SH-SY5Y (cell line): Measurements from ENCODE around the gene MTF1.

Experiments
- GATA2 ChIP-seq: IDR thresholded peaks from 2 replicates; pipeline ENCODE4 v1.6.1; 2011; ENCODE audit warnings: mild to moderate bottlenecking, low read depth, low read length
- GATA3 ChIP-seq: IDR thresholded peaks from 2 replicates; pipeline ENCODE4 v1.6.1; 2011; ENCODE audit warnings: low read depth, mild to moderate bottlenecking, low read length, moderate library complexity

The MTF1 gene

DNA sequence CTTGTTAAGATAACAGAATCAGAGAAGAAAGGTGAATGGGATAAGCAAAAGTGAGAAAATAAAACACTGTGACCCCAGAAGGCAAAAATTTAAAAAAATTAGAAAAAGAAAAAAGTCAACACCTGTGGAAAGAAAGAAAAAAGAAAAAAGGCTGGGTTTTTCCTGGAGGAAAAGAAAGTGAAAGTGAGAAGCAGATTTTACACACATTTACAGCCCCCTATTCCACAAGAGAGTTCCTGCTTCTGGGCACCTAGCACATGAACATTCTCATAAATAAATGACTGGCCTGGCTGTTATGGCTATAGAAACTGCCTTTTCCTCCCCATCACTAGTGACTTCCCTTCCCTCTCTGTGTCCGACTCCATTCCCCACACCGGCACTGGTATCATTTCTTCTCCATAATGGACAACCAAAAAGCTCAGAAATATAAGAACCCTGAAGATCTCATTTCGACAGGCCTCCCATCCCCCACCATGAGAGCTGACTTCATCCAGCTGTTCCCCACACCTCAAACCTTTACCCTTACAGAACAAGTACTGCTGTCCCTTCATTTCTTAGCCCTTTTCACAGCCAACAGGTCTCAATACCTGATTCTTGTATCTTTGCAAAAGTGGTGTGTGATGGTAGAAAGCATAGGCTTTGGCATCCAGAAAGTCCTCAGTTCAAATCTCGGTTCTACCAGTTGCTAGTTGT lies 12.6 kb downstream of the MTF1 start:
- TF ChIP-seq GATA3 (no peak), GATA2 (no peak)

DNA sequence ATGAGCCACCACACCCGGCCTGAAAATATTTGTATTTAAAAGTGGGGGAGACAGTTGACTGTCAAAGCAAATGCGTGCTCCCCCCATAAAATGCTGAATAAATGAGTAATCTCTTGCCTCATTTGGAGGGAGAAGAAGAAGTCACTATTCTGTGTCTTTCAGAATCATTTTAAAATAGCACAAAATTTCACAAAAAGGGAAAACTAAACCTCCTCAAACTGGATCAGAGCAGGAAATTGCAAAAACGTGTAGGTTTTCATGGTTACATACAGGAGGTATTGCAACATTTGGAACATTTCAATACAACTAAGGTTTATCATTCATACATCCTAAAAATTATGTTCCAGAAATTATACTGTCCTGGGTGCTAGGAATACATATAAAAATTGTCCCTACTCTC lies 13.6 kb downstream of the MTF1 start:
- no peak for TF ChIP-seq GATA3
- no peak for TF ChIP-seq GATA2

DNA sequence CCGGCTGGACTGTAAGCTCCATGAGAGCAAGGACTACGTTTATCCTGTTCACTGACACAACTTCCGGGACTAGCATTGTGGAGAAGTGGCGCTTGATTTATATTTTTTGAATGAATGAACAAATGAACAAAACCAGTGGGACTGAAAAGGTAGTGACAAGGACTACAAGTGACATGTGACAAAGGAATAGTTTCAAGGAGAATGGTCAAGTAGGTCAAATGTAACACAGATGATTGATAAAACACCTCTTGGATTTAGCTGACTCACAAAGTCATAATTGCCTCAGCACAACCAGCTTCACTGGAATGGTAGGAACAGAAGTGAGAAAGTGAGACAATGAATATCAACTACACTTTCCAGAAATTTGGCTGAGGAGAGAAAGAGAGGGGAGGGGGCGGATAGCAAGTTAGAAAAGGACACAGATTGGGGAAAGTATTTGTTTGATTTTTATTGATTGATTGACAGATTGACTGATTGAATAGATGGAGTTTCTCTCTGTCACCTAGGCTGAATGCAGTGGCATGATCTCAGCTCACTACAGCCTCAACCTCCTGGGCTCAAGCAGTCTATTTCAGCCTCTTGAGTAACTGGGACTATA lies 14.2 kb downstream of the MTF1 start:
- TF ChIP-seq GATA2, result no peak
- TF ChIP-seq GATA3, result no peak

DNA sequence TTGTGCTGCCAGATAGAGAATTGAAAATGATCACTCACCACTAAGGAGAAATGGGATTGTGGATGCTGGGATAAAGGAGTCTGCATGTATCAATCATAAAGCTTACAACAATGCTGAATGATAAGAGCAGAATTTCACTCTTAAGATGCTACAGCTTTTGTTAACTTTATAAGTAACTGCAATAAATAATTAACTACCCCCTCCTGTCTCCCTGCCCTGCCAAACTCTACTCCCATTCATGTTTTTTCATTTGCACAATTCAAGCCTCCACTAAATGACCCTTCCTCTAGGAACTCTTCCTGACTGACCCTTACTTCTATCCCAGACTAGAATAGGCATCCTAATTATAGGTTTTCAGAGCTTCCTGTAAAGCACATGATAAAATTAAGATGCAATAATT lies 14.9 kb downstream of the MTF1 start:
- TF ChIP-seq GATA2 (no peak), GATA3 (no peak)

DNA sequence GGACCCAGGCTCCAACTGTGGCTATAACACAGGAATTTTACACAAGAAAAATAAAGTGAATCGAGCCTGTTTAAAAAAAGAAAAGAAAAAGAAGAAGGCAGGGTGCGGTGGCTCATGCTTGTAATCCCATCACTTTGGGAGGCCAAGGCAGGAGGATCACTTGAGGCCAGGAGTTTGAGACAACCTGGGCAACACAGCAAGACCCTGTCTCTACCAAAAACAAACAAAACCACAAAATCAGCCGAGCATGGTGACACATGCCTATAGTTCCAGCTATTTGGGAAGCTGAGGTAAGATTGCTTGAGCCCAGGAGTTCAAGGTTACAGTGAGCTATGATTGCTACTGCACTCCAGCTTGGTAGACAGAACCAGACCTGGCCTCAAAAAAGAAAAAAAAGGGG lies 17.7 kb downstream of the MTF1 start:
- TF ChIP-seq GATA2, result no peak
- TF ChIP-seq GATA3, result no peak

DNA sequence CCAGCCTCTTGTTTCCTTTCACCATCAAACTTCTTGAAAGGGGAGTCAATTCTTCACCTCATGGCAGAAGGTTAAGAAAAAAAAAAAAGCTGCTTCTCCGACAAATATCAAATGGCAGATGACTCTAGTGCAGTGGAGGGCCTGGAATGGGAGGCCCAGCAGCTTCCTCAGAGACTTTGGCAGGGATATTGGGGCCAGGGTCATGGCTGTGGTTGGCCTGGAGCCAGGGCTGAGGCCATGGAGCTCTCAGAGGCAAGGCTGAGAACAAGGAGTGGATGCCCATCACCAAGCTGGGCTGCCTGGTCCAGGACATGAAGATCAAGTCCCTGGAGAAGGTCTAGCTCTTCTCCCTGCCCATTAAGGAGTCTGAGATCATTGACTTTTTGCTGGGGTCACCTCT lies 18.7 kb downstream of the MTF1 start:
- TF ChIP-seq GATA2 (no peak), GATA3 (no peak)

DNA sequence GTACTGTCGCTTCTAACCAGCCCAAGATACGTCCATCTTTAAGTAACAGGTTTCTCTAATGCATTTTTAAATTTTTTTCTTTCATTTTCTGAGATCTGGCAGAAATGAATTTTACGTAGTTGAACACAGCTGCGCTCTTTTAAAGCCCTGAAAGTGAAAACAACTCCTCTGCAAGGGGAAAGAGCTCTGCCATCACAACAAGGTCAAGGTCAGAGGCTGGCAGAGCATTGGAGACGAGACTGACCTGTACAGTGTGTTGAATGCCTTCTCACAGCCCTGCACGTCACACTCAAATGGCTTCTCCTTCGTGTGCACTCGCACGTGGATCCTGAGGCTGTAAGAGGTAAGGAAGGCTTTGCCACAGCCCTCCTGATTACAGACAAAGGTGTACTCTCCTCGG lies 19.7 kb downstream of the MTF1 start:
- TF ChIP-seq GATA2 (no peak), GATA3 (no peak)

DNA sequence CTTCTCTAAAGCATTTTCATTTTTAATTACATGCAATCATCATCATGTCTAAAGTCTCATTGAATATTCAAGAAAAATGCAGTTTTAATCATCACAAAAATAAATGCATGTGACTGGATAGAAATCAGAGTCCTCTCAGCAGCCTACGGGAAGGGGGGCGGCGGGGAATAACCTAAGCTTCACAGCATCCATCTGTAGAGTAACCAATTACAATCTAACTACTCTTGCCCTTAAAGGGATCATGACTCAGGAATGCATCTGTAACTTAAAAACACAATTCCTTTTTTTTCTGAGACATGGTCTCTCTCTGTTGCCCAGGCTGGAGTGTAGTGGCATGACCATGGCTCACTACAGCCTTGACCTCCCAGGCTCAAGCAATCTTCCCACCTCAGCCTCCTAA lies 22.6 kb downstream of the MTF1 start:
- TF ChIP-seq GATA3 (no peak), GATA2 (no peak)

DNA sequence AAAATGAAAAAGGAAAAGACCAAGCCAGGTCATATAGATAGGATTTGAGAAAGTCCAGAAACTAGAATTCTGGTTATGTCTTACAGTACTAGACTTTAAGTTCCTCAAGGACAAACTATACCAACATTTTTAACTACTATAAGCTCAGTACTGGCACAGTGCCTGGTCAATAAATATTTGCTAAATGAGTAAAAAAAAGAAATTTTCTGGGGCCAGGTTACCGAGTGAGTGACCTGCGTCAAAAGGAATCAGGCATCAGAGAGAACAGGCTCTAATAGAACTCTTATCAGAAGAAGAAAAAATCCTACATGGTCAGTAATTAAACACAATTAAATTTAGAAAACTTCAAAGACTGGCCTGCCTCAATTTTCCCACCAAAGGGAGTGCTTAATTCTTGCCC lies 27.6 kb downstream of the MTF1 start:
- TF ChIP-seq GATA3, result no peak
- TF ChIP-seq GATA2, result no peak

DNA sequence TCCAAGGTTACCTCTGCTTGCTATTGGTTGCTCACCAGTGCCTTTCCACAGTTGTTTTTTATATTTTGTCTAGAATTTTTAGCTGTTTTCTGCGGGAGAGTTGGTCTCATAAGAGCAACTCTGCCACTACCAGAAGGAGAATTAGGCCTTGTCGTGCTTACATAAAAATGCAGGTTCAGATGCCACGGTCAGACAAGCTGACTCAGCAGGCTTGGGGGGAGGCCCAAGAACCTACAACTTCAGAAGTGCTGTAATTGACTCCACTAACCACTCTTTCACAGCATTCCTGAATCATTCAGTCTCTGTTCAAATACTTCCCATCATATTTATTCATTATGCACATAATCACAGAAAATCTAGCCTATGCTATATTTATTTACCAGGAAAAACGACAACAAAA lies 28.3 kb downstream of the MTF1 start:
- TF ChIP-seq GATA2 (no peak), GATA3 (no peak)

DNA sequence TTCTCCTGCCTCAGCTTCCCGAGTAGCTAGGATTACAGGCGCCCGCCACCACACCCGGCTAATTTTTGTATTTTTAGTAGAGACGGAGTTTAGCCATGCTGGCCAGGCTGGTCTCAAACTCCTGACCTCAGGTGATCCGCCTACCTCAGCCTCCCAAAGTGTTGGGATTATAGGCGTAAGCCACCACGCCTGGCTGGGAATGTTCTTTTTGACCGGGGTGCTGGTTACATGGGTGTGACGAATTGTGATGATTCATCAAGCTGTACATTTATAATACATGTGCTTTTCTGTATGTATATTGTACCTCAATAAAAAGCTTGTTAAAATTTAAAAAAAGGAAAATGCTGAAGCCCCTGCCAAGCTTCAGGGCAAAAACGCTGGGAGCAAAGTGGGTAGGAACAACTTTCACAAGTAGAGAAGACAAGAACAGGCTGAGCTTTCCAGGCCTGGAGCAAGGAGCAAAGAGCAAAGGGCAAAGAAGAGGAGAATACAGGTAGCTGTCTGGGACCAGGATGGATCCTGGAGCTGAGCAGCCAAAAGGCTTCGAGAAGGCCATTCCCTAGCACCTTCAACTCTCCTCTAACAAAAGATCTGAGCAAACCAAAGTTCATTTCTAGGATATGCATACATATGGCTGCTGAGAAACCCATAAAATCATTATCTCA lies 30.9 kb downstream of the MTF1 start:
- no peak for TF ChIP-seq GATA3
- TF ChIP-seq GATA2, result no peak

DNA sequence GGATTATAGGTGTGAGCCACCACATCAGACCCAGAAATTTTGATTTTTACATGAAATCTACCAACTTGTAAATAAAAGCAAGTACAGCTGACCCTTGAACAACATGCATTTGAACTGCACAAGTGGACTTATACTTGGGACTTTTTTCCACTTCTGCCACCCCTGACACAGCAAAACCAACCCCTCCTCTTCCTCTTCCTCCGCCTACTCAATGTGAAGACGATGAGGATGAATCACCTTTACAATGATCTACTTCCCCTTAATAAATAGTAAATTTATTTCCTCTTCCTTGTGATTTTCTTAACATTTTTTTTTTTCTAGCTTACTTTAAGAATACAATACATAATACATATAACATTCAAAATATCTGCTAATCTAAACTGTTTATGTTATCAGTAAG lies 33.9 kb downstream of the MTF1 start:
- TF ChIP-seq GATA3 (no peak), GATA2 (no peak)

DNA sequence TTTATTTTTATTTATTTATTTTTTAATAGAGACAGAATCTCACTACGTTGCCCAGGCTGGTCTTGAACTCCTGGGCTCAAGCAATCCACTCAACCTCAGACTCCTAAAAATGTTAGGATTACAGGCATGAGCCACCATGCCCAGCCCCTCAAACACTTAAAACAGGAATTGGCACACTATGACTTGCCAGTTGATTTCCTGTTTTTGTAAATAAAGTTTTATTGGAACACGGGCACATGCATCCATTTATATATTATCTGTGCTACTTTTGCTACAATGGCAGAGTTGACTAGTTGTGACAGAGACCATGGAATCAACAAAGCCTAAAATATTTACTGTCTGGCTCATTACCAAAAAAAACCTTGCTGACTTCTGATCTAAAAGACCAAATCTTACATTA lies 35.4 kb downstream of the MTF1 start:
- TF ChIP-seq GATA3, result no peak
- no peak for TF ChIP-seq GATA2

DNA sequence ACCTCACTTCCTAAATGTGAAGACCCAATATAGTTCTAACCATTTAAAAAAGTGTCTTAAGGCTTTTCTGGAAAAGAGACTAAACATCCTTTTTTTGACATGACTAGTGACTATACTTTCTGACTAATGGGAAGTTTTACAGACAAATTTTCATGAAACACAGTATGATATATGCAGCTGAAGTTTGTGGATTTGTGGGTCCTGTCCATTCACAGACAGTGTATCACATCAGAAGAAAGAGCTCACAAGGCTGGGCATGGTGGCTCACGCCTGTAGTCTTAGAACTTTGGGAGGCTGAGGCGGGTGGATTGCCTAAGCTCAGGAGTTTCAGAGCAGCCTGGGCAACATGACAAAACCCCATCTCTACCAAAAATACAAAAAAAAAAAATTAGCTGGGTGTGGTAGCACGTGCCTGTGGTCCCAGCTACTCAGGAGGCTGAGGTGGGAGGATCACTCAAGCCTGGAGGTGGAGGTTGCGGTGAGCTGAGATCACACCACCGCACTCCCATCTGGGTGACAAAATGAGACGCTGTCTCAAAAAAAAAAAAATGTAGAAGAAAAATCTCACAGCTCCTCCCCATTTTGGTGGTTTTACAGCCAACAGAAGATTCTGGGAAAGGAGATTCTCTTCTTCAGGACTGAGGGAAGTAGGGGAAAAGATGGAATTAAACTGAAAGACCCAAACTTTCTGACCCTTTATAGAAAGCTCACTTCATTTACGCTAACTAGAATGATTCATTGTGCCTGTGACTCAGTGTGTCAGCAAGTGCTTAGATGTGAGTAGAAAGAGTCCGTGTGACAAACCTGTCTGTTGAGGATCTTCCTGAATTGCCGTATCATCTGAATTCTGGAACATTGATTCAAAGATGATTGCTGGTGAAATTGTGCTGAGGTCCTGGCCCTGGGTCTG lies 36.2 kb downstream of the MTF1 start:
- no peak for TF ChIP-seq GATA2
- no peak for TF ChIP-seq GATA3
